ENCODE results near the gene MIGA2.

MIGA2 gene

GRCh38 chr9:128995791-128996190, 40.6 kb upstream of the MIGA2 start:
- Histone ChIP-seq H3K36me3 (ENCODE audit: insufficient read depth) (peaks cover 11% of the 10 kb centered on the region; the same call in 1 of the 2 replicates), H3K27ac (no peak overlapping the region), H4K20me1 (ENCODE audit: insufficient read depth) (no peaks in the 10 kb centered on the region), H3K4me2 (no peak overlapping the region), H3K4me1 (ENCODE audit: low read depth, poor library complexity, severe bottlenecking) (no peaks in the 10 kb centered on the region), H3K79me2 (ENCODE audit: insufficient read depth, low read depth) (no peaks in the 10 kb centered on the region), H3K9ac (no peak overlapping the region), H2AFZ (ENCODE audit: low read depth) (no peak overlapping the region), H3K27me3 (ENCODE audit: insufficient read depth, low read depth) (no peaks in the 10 kb centered on the region), H3K4me3 (IDR thresholded peaks at IDR 0.05; ENCODE audit: insufficient read depth, low read depth, low read length) (no peak overlapping the region)
- no peak for TF ChIP-seq CTCF (conservative IDR thresholded peaks at IDR 0.05; ENCODE audit: low read depth, low read length)

GRCh38 chr9:128998462-128998861, 38.0 kb upstream of the MIGA2 start:
- H4K20me1 ChIP-seq (ENCODE audit: insufficient read depth): no peaks in the 10 kb centered on the region
- H3K9ac ChIP-seq: no peak overlapping the region
- H3K79me2 ChIP-seq (ENCODE audit: insufficient read depth, low read depth): no peaks in the 10 kb centered on the region

GRCh38 chr9:128999581-129000206, 36.7 kb upstream of the MIGA2 start:
- H4K20me1 ChIP-seq (ENCODE audit: insufficient read depth): no peaks in the 10 kb centered on the region
- H3K36me3 ChIP-seq (ENCODE audit: insufficient read depth): peaks cover 5% of the 10 kb centered on the region; the same call in 1 of the 2 replicates
- no peaks in the 10 kb centered on the region for H3K27me3 ChIP-seq (ENCODE audit: insufficient read depth, low read depth)
- H3K9ac ChIP-seq: no peak overlapping the region
- no peak overlapping the region for H2AFZ ChIP-seq (ENCODE audit: low read depth)
- no peak overlapping the region for H3K27ac ChIP-seq
- no peak overlapping the region for H3K4me2 ChIP-seq
- H3K4me3 ChIP-seq (IDR thresholded peaks at IDR 0.05; ENCODE audit: insufficient read depth, low read depth, low read length): no peak overlapping the region
- no peaks in the 10 kb centered on the region for H3K4me1 ChIP-seq (ENCODE audit: low read depth, poor library complexity, severe bottlenecking)
- no peak for TF ChIP-seq CTCF (conservative IDR thresholded peaks at IDR 0.05; ENCODE audit: low read depth, low read length)
- no peaks in the 10 kb centered on the region for H3K79me2 ChIP-seq (ENCODE audit: insufficient read depth, low read depth)

More at GRCh38 chr9:128998462-128998861, 38.0 kb upstream of the MIGA2 start:
- peaks cover 11% of the 10 kb centered on the region; the same call in 1 of the 2 replicates for H3K36me3 ChIP-seq (ENCODE audit: insufficient read depth)
- H3K4me2 ChIP-seq: no peak overlapping the region
- no peak overlapping the region for H2AFZ ChIP-seq (ENCODE audit: low read depth)
- H3K27me3 ChIP-seq (ENCODE audit: insufficient read depth, low read depth): no peaks in the 10 kb centered on the region
- no peaks in the 10 kb centered on the region for H3K4me1 ChIP-seq (ENCODE audit: low read depth, poor library complexity, severe bottlenecking)
- H3K4me3 ChIP-seq (IDR thresholded peaks at IDR 0.05; ENCODE audit: insufficient read depth, low read depth, low read length): no peak overlapping the region
- H3K27ac ChIP-seq: no peak overlapping the region
- TF ChIP-seq CTCF (conservative IDR thresholded peaks at IDR 0.05; ENCODE audit: low read depth, low read length): no peak

GRCh38 chr9:129001504-129002325, 34.7 kb upstream of the MIGA2 start:
- H2AFZ ChIP-seq (ENCODE audit: low read depth): no peak overlapping the region
- no peak overlapping the region for H3K4me2 ChIP-seq
- no peak overlapping the region for H3K4me3 ChIP-seq (IDR thresholded peaks at IDR 0.05; ENCODE audit: insufficient read depth, low read depth, low read length)
- no peak for TF ChIP-seq CTCF (conservative IDR thresholded peaks at IDR 0.05; ENCODE audit: low read depth, low read length)
- no peak overlapping the region for H3K27ac ChIP-seq
- H3K27me3 ChIP-seq (ENCODE audit: insufficient read depth, low read depth): no peaks in the 10 kb centered on the region
- peaks cover 4% of the 10 kb centered on the region for H3K4me1 ChIP-seq (ENCODE audit: low read depth, poor library complexity, severe bottlenecking)
- no peak overlapping the region for H3K9ac ChIP-seq
- no peaks in the 10 kb centered on the region; the same call in 1 of the 2 replicates for H3K36me3 ChIP-seq (ENCODE audit: insufficient read depth)
- H3K79me2 ChIP-seq (ENCODE audit: insufficient read depth, low read depth): no peaks in the 10 kb centered on the region
- no peaks in the 10 kb centered on the region for H4K20me1 ChIP-seq (ENCODE audit: insufficient read depth)

Measured in KMS-11 (cell line).